Fibroblast of gingiva (primary cell): Measurements from ENCODE around the gene CRTAP.
"Not testable (repeated sequence)": the region's sequence is repeated elsewhere in the genome, so short reads cannot be mapped to it uniquely, and the experiment has no call there.

Experiments used
- DNase-seq: peaks from one replicate; pipeline ENCODE4 v3.0.0-alpha.2; 2011; ENCODE audit warnings: low read depth

The CRTAP gene

GRCh38 chr3:33141006-33141405 is 27.2 kb downstream of the CRTAP start:
- no peak for DNase-seq

DNA sequence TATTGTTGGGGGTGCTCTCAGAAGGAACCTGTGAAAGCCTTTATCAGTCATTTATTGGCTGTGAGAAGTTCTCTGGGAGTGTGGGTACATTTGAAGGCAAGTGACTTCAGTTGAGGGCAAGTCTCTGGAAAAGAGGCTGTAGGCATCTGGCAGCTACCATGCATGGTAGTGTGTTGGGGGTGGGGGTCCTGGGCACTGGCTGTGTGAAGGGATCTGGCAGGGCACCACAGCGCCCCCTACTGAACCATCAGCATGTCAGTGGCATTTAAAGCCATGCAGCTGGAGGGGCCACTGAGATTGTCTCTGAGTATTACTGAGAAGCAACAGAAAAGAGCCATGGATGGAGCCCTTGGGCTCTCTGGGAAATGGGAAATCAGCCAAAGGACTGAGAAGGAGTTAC is 30.6 kb downstream of the CRTAP start:
- DNase-seq = no peak

GRCh38 chr3:33145221-33145900 is 31.5 kb downstream of the CRTAP start:
- DNase-seq = no peak

- no peak for DNase-seq
These were observed 32.2 kb downstream of the CRTAP start for GRCh38 chr3:33145901-33146580.

DNA sequence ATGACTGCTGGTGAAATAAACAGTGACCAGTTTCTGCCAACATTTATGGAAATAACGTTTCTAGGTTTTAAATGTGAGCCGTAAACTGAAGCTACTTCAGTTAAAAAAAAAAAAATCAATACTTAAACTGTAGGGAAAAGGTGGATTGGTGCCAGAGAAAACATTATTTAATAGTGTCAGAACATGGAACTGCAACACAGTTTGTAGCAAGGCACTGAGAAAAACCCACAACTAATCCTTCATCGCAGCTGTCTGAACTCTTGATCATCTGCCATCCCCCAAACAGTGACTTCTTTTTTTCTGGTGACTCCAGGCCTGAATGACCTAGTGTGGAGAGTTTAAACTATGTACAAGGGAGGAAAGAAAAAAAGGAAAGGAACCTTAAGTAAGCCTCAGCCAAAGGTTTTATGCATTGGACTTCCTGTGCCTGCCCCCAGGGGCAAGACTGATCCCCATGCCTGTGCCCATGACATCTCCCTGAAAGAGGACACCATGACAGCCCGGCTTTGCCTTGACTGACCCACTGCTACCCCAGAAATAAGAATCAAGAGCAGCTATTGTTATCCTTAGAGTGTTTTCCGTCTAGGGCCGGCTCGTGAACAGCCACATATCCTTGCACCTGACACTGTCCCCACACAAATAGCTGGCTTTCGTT is 33.1 kb downstream of the CRTAP start:
- peak; percentile 42 for DNase-seq

DNA sequence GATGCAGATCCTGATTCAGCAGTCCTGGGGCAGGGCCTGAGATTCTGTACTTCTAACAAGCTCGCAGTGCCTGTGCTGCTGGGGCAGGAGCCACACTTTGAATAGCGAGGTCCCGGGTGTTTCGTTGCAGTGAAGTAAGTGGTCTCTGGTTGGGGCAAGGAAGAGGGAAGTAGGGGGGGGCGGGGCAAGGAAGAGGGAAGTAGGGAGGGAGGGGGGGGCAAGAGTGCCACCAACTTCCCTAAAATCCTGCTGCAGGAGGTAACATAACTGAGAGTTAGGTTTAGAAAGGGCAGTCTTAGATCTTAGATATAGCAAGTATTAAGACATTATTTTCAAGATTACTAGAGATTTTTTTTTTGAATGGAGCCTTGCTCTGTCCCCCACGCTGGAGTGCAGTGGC is 35.5 kb downstream of the CRTAP start:
- no peak for DNase-seq

GRCh38 chr3:33152363-33153360 is 38.8 kb downstream of the CRTAP start:
- no peak for DNase-seq

DNA sequence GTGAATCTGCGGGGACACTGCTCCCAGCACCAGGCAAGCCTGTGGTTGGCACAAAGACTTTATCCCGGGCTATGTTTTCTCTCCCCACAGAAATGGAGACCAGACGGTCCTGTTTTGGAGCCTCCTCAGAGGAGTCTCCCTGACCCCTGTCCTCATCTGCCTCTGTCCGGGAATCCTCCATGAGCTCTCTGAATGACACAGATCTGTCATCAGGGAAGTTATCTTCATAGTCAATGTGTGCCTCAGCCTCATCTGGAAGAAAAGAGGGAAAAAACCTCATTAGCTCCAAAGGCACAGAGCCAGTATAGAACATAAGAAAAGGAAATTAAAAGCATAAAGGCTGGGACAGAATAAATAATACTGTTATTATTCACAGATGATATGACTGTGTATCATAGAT is 40.0 kb downstream of the CRTAP start:
- DNase-seq = no peak

DNA sequence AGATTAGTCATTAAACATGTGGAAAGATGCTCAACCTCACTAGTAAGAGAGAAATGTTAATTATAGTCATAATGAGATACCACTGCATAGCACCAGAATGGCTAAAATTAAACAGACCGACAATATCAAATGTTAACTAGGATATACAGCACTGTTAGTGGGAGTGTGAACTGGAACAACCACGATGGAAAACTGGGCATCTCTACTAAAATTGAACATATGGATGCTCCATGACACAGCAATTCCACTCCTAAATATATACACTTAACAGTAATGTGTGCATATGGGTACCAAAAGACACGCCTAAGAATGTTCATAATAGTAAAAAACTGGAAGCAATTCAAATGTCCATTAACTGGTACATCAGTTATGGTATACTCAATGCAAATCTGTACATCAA is 41.5 kb downstream of the CRTAP start:
- DNase-seq = no peak

DNA sequence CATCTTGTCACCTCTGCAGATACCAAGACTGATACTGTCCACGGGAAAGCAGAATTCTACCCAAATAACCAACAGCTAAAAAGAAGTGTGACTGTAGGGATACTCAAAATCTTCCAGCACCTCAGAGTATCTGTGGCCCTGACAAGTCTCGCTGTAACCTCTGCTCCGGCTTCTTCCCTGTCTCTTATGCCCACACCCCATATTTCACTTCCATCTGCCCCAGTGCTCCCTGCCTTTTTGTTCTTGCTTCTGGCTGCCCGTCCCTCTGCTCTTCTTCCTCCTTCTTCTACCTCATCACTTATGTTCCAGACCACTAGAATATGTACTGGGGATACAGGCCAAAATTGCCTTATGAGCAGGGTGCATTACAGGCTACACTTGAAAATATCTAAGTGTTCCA is 45.4 kb downstream of the CRTAP start:
- DNase-seq = no peak

- DNase-seq = no peak
These were observed 46.2 kb downstream of the CRTAP start for GRCh38 chr3:33159981-33160380.

DNA sequence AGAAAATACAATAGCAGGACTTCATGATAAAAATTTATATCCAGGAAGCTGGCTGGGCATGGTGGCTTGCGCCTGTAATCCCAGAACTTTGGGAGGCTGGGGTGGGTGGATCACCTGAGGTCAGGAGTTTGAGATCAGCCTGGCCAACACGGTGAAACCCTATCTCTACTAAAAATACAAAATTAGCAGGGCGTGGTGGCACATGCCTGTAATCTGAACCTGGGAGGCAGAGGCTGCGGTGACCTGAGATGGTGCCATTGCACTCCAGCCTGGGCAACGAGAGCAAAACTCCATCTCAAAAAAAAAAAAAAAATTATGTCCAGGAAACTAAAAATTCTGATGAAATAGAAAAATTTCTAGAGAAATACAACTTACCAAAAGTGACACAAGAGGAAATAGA is 48.8 kb downstream of the CRTAP start:
- not testable (repeated sequence) for DNase-seq

- DNase-seq = peak; percentile 56
These were observed 51.6 kb downstream of the CRTAP start for GRCh38 chr3:33165372-33165771.

DNA sequence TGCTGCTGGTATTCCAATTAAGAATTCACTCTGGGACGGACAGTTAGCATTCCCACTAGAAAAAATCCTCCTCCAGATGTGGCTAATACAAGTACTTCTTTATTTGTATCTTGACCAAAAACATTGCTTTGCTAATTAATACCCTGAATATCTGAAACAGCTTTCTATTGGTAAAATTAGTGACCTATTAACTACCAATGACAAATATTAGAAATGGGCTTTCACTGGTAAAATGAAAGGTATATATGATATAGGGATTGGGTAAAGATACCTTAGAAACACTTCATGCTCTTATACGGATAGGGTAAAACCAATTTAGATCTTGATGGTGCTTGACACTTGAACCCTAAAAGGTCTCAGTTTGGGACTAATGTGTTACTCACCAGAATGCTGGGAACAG is 52.3 kb downstream of the CRTAP start:
- no peak for DNase-seq

GRCh38 chr3:33167284-33167683 is 53.5 kb downstream of the CRTAP start:
- DNase-seq = no peak

DNA sequence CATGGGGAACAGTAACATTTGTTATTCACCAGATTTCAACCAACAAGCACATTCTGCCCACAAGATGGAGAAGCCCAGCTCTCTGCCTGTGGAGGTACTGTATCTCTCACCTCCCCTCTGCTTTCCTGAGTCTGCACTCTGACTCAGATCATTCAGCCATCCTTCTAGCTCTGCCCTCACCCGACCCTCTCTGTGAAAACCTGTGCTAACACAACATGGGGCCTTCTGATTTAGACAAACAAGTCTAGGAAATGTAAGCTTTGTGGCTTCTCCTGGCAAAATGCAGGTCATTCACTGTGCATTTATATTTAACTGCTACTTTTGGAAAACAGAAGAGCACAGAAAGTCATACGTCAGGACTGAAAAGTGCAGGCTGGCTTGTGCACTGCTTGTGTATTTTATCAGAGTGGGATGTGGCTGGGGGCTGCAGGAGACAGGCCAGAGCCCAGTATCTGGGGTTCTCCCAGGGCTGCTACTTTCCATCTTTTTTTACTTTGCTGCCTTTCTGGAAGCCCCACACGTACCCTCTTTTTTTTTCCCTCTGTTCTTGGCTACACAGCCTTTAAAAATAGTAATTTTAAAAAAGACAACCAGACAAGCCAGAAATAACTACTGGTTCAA is 54.0 kb downstream of the CRTAP start:
- DNase-seq = no peak

- DNase-seq = no peak
These were observed 56.7 kb downstream of the CRTAP start for GRCh38 chr3:33170531-33170930.

GRCh38 chr3:33171580-33171979 is 57.8 kb downstream of the CRTAP start:
- no peak for DNase-seq

GRCh38 chr3:33173103-33173502 is 59.3 kb downstream of the CRTAP start:
- DNase-seq = no peak

DNA sequence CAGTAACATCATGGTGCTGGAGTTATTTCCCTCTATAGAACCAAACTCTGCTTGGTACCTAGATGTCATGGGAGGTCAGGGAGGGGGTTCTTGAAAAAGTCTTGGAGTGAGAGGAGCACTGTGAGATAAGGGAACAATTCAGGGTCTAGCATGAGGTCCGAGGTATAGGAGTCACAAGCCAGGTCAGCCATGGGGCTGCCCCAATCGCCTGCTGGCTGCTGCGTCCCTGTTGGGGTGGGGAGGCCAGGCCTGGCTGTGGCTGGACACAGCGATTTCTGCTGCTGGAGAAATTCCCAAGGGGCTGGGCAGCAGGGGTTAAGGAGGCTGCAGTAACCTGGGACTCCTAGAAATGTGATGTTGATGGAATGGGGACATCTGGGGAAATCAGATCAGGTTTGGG is 59.9 kb downstream of the CRTAP start:
- DNase-seq = no peak

DNA sequence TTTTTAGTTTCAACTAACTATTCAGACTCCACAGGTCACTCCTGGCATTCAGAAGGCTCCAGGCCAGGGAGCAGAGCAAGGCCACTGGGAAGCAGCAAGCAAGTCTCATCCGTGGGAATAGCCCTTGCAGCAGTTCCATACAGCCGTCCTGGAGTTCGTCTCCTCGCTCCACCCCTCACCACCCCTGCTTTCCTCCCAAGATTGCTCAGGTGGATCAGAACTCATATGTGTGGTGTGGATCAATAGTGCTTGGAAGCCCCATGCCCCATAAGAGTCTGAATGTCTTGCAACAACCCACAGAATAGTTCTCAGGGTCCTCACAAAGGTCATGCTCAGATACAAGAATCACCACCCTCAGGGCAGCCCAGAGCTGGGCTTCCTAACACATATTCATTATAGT is 60.3 kb downstream of the CRTAP start:
- DNase-seq = no peak
